Nephron (organoid): ENCODE measurements around the gene ARFIP2.

ENCODE experiments used
- H3K27ac Mint-ChIP-seq, 3 experiments: 2 replicates each; pipeline ENCODE4 v1.8.0; 2020; ENCODE audit warnings: mixed read lengths in 3 of 3, mild to moderate bottlenecking in 2 of 3, moderate library complexity in 1 of 3
- H3K27me3 Mint-ChIP-seq: 2 replicates; pipeline ENCODE4 v1.8.0; 2021; ENCODE audit warnings: low read depth, mild to moderate bottlenecking, moderate library complexity, mixed read lengths
- H3K36me3 Mint-ChIP-seq: 2 replicates; pipeline ENCODE4 v1.8.0; 2020; ENCODE audit warnings: low read depth, mixed read lengths
- H3K4me1 Mint-ChIP-seq: 2 replicates; pipeline ENCODE4 v1.8.0; 2020; ENCODE audit warnings: mixed read lengths
- H3K4me3 Mint-ChIP-seq, 3 experiments: 2 replicates each; pipeline ENCODE4 v1.8.0; 2020; ENCODE audit warnings: mild to moderate bottlenecking in 3 of 3, mixed read lengths in 3 of 3, moderate library complexity in 2 of 3
- H3K9me3 Mint-ChIP-seq: 2 replicates; pipeline ENCODE4 v1.8.0; 2020; ENCODE audit warnings: mixed read lengths
- TF ChIP-seq, protein P1 (sequence below), 3 experiments: fragments of 200-600 bp; sonication (generic); IDR thresholded peaks; one replicate each; pipeline ENCODE4 v1.5.0; 2021; ENCODE audit warnings: antibody characterized with exemption in 3 of 3; ENCODE audit not compliant: unreplicated experiment in 3 of 3

The ARFIP2 gene

DNA sequence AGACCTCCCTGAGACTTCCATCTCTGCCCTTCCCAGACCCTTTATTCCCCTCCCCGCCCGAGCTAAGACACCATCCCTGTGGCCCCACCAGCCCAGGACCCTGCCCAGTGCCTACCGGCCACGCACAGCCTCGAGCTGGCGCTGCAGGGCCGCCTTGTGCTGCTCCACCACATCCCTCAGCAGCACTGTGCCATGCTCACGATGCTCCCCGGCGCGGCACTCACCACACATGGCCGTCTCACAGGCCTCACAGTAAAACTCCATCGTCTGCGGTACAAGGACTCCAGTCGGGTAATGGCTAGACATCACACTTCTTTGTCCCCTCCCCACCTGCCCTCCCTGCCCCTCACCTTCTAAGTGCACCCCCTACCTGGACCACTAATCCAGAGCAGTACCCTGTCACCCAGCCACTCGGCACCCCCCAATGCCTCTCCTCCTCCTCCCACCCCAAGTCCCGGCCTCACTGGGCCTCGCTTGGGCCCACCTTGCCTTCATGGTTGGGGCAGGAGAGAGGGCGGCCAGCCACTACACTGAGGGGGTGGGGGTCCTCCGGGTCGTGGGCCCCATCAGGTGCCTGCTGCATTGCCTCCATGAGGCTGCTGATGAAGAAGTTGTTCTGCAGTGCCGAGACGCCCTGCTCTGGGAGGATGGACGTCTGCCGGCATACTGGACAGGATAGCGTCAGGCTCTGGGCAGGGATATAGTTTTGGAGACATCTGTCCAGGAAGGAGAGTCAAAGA, 23.4 kb downstream of the ARFIP2 start:
- Mint-ChIP-seq H3K4me3 (no peak overlapping the region), H3K27me3 (no peaks in the 10 kb centered on the region), H3K9me3 (no peaks in the 10 kb centered on the region), H3K27ac (no peak overlapping the region), H3K4me1 (peaks cover 8% of the 10 kb centered on the region), H3K36me3 (peaks cover 27% of the 10 kb centered on the region)
- TF ChIP-seq, protein P1, sequence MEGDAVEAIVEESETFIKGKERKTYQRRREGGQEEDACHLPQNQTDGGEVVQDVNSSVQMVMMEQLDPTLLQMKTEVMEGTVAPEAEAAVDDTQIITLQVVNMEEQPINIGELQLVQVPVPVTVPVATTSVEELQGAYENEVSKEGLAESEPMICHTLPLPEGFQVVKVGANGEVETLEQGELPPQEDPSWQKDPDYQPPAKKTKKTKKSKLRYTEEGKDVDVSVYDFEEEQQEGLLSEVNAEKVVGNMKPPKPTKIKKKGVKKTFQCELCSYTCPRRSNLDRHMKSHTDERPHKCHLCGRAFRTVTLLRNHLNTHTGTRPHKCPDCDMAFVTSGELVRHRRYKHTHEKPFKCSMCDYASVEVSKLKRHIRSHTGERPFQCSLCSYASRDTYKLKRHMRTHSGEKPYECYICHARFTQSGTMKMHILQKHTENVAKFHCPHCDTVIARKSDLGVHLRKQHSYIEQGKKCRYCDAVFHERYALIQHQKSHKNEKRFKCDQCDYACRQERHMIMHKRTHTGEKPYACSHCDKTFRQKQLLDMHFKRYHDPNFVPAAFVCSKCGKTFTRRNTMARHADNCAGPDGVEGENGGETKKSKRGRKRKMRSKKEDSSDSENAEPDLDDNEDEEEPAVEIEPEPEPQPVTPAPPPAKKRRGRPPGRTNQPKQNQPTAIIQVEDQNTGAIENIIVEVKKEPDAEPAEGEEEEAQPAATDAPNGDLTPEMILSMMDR (IDR thresholded peaks at IDR 0.05; ENCODE audit: unreplicated experiment in 3 of 3), result no peak

DNA sequence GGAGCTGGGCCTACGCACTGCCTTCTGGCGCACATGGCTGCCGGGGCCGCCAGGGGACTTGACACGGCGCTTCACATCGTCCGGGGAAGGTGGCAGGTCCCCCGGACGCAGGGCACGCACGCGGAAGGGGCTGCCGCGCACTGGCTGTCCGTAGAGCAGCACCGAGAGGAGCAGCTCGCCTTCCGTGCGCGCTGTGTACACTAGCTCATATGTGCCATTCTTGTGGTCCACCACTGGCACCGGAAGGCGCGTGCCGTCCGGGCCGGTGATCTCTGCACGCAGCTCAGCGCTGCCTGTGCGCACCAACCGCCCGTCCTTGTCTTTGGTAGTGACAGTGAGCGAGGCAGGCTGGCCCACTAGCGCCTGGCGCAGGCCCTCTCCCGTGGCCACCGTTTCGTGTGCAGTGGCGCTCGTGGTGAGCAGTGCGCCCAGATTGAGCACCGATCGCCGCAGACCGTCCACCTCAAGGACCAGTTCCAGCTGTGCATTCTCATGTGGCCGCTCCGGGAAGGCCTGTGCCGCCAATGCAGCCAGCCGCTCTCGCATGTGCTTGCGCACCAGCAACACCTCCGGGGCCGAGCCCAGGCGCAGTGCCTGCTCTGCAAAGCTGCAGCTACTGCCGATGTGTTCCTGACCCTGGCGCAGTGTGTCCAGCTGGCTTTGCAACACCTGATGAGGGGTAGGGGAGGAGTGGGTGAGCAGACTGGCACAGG, 24.6 kb downstream of the ARFIP2 start:
- H3K27me3 Mint-ChIP-seq, result no peaks in the 10 kb centered on the region
- peaks cover 8% of the 10 kb centered on the region for H3K4me1 Mint-ChIP-seq
- no peak overlapping the region for H3K27ac Mint-ChIP-seq
- H3K4me3 Mint-ChIP-seq, result no peak overlapping the region
- peaks cover 25% of the 10 kb centered on the region for H3K36me3 Mint-ChIP-seq
- TF ChIP-seq, protein P1 (IDR thresholded peaks at IDR 0.05; ENCODE audit: unreplicated experiment in 3 of 3), result no peak
- H3K9me3 Mint-ChIP-seq, result no peaks in the 10 kb centered on the region

DNA sequence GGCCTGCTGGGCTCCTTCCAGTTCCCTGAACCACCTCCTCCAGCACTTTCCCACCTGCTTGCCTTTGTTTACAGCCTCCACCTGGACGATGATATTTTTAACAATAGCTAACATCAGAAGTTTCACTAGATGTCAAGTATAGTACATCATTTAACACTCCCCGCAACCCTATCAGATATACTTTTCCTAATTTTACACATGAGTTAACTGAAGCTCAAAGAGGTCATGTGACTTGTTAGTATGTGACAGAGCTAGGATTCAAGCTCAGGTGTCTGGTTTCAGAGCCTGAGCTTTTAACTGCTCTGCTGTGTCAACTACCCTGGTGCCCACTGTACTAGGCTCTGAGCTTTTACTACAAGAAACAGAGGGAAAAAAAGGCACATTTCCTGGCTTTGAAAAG, 26.1 kb downstream of the ARFIP2 start:
- H3K4me1 Mint-ChIP-seq, result peaks cover 8% of the 10 kb centered on the region
- H3K9me3 Mint-ChIP-seq, result no peaks in the 10 kb centered on the region
- H3K27me3 Mint-ChIP-seq, result no peaks in the 10 kb centered on the region
- no peak overlapping the region for H3K4me3 Mint-ChIP-seq
- peak overlapping the region in 2 of 3 experiments; percentile 6 to 63 for H3K27ac Mint-ChIP-seq
- TF ChIP-seq, protein P1 (IDR thresholded peaks at IDR 0.05; ENCODE audit: unreplicated experiment in 3 of 3), result no peak
- peaks cover 21% of the 10 kb centered on the region for H3K36me3 Mint-ChIP-seq

DNA sequence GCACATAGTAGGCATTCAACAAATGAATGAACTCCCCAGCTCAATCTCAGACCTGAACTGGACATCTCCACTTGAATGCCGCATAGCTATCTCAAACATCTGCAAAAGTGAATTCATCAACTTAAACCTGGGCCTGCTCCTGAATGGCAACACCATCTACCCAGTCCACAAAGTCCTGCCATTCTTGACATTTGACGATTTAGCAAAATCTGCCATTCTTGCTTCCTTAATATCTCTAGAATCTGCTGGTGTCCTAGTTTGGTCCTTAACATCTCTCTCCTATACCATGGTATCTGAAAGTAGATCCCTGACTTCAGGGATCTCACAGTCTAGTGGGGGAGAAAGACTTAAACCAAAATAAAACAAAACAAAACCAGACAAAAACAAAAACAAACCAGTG, 28.0 kb downstream of the ARFIP2 start:
- Mint-ChIP-seq H3K9me3 (no peaks in the 10 kb centered on the region), H3K36me3 (peaks cover 17% of the 10 kb centered on the region), H3K4me1 (peaks cover 8% of the 10 kb centered on the region), H3K27ac (no peak overlapping the region), H3K27me3 (no peaks in the 10 kb centered on the region), H3K4me3 (no peak overlapping the region)
- TF ChIP-seq, protein P1 (IDR thresholded peaks at IDR 0.05; ENCODE audit: unreplicated experiment in 3 of 3), result no peak

DNA sequence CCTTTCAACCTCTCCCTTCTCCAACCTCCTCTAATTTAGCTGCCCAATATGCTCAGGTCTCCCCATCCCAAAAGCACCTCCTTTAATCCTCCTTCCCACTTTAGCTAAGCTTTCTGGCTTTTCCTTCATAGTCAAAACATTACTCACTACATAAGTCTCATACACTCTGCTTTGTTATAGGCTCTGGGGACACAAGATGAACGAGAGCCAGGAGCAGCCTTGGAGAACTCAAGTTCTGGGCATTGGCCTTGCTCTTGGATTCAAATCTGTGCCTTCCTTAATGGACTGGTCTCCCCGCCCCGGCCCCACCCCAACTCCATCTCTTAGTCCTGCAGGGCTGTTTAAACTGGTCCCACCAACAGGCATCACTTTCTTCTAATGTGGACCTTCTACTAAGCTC, 28.9 kb downstream of the ARFIP2 start:
- no peak overlapping the region for H3K27ac Mint-ChIP-seq
- H3K36me3 Mint-ChIP-seq, result peaks cover 17% of the 10 kb centered on the region
- no peak overlapping the region for H3K4me3 Mint-ChIP-seq
- H3K27me3 Mint-ChIP-seq, result no peaks in the 10 kb centered on the region
- H3K9me3 Mint-ChIP-seq, result no peaks in the 10 kb centered on the region
- TF ChIP-seq, protein P1 (IDR thresholded peaks at IDR 0.05; ENCODE audit: unreplicated experiment in 3 of 3), result no peak
- peaks cover 8% of the 10 kb centered on the region for H3K4me1 Mint-ChIP-seq
